HepG2 (cell line): ENCODE results near the gene PTH2. TPM values are rescaled to one million over a fixed set of nuclear protein-coding genes. Genes with fewer than 3 reads are reported as not detected.
A peak's percentile ranks its signal among the peaks of the same experiment; 100 is the strongest.

Experiments used
- FOXM1 ChIP-seq: sonication (generic); formaldehyde crosslinking; IDR thresholded peaks from 2 replicates; pipeline ENCODE4 v1.5.0; 2020; ENCODE audit warnings: missing genetic modification reagents
- MEF2D ChIP-seq: sonication (generic); formaldehyde crosslinking; IDR thresholded peaks from 2 replicates; pipeline ENCODE4 v1.5.1; 2020; ENCODE audit warnings: mild to moderate bottlenecking, missing genetic modification reagents
- MLXIP ChIP-seq: sonication (generic); formaldehyde crosslinking; IDR thresholded peaks from 2 replicates; pipeline ENCODE4 v1.9.0; 2021; ENCODE audit warnings: missing genetic modification reagents, borderline replicate concordance
- NAIF1 ChIP-seq: sonication (generic); formaldehyde crosslinking; IDR thresholded peaks from 2 replicates; pipeline ENCODE4 v1.5.0; 2020; ENCODE audit warnings: mild to moderate bottlenecking, missing genetic modification reagents, borderline replicate concordance
- SRSF4 ChIP-seq: fragments of 200-400 bp; formaldehyde crosslinking; IDR thresholded peaks from one replicate; pipeline ENCODE4 v1.6.1; 2018; ENCODE audit warnings: mild to moderate bottlenecking, low read depth, low read length, moderate library complexity; ENCODE audit not compliant: poor library complexity, severe bottlenecking
- ZNF281 ChIP-seq: sonication (generic); formaldehyde crosslinking; IDR thresholded peaks from 2 replicates; pipeline ENCODE4 v1.4.0; 2020; ENCODE audit warnings: missing genetic modification reagents, borderline replicate concordance
- ZNF407 ChIP-seq: sonication (generic); formaldehyde crosslinking; IDR thresholded peaks from one replicate; pipeline ENCODE4 v1.5.1; 2020; ENCODE audit warnings: mild to moderate bottlenecking, missing genetic modification reagents; ENCODE audit errors: not compliant biosample characterization
- ZNF501 ChIP-seq: sonication (generic); formaldehyde crosslinking; IDR thresholded peaks from 2 replicates; pipeline ENCODE4 v1.5.1; 2020; ENCODE audit warnings: mild to moderate bottlenecking, moderate library complexity, missing genetic modification reagents
- ZNF512B ChIP-seq: sonication (generic); formaldehyde crosslinking; IDR thresholded peaks from 2 replicates; pipeline ENCODE4 v1.5.1; 2020; ENCODE audit warnings: missing genetic modification reagents, mild to moderate bottlenecking, borderline replicate concordance
- ZNF605 ChIP-seq: sonication (generic); formaldehyde crosslinking; IDR thresholded peaks from 2 replicates; pipeline ENCODE4 v1.8.0; 2022; ENCODE audit warnings: mild to moderate bottlenecking, missing genetic modification reagents
- polyA plus RNA-seq, 8 experiments: library from polyadenylated mRNA; depleted of rRNA in 3 of 8; stranded (reverse) in 7 of 8; unstranded in 1 of 8; fragments of >200 nt; fragmentation: Illumina TruSeq in 4 of 8; extraction: Trizol in 4 of 8; gene quantifications; 2 replicates each; pipeline versions ENCODE4 v1.2.1 to v1.2.3, GENCODE V29; 2011 to 2016; ENCODE audit warnings: low read depth in 4 of 8, missing spikeins in 1 of 8, mixed read lengths in 1 of 8; ENCODE audit not compliant: insufficient read depth in 1 of 8
- total RNA-seq, 5 experiments: library from RNA; depleted of rRNA; stranded (reverse); fragments of >200 nt; fragmentation: Illumina TruSeq; extraction: Trizol; gene quantifications; 2 replicates each; pipeline ENCODE4 v1.2.3, GENCODE V29; 2016; ENCODE audit warnings: low read depth in 1 of 5

The PTH2 gene
- total and polyA plus RNA-seq, 2 of the 13 experiments (the other 11 are each of a cell fraction or from before 2014, with no cell fraction given): not detected

GRCh38 chr19:49451430-49452181 is 28.4 kb upstream of the PTH2 start, which contains the start of gene PIH1D1 (continued):
- TF ChIP-seq ZNF501 (peak; percentile 69; the same call in 1 of the 2 replicates), MLXIP (no peak), MEF2D (CRISPR knock-in tag) (peak; percentile 60; the same call in 1 of the 2 replicates), FOXM1 (CRISPR knock-in tag) (no peak), ZNF281 (no peak), ZNF407 (CRISPR knock-in tag) (no peak), ZNF512B (CRISPR knock-in tag) (no peak), SRSF4 (no peak), ZNF605 (CRISPR knock-in tag) (no peak; the same call in 1 of the 2 replicates), NAIF1 (CRISPR knock-in tag) (no peak)
